ENCODE results near the gene LMO2.

LMO2 gene

DNA sequence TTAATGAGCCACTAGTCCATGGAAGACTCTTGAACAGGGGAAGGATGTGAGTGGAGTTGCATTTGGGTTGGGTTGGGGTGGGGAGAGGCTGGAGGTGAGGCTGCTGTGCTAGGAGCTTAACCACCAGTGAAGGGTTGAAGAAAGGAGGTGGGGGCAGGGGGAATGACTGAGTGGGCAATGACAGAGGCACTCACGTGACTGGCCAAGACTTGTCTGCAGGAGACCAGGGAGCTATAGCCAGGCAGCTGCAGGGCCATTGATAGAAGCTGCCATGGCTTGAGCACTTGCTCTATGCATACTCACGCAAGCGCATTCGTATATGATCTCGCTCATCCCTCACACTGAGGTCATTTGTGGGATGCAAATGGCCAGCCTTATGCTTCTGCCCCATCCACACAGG lies 4.0 kb downstream of the LMO2 start:
- DNase-seq (ENCODE audit: low spot score), result no peak

GRCh38 chr11:33885338-33886005 lies 6.4 kb downstream of the LMO2 start:
- no peak for DNase-seq (ENCODE audit: low spot score)

- DNase-seq (ENCODE audit: low spot score), result no peak
Observed at GRCh38 chr11:33884601-33885000, 7.3 kb downstream of the LMO2 start.

GRCh38 chr11:33884035-33884434 lies 7.8 kb downstream of the LMO2 start:
- DNase-seq (ENCODE audit: low spot score), result no peak

DNA sequence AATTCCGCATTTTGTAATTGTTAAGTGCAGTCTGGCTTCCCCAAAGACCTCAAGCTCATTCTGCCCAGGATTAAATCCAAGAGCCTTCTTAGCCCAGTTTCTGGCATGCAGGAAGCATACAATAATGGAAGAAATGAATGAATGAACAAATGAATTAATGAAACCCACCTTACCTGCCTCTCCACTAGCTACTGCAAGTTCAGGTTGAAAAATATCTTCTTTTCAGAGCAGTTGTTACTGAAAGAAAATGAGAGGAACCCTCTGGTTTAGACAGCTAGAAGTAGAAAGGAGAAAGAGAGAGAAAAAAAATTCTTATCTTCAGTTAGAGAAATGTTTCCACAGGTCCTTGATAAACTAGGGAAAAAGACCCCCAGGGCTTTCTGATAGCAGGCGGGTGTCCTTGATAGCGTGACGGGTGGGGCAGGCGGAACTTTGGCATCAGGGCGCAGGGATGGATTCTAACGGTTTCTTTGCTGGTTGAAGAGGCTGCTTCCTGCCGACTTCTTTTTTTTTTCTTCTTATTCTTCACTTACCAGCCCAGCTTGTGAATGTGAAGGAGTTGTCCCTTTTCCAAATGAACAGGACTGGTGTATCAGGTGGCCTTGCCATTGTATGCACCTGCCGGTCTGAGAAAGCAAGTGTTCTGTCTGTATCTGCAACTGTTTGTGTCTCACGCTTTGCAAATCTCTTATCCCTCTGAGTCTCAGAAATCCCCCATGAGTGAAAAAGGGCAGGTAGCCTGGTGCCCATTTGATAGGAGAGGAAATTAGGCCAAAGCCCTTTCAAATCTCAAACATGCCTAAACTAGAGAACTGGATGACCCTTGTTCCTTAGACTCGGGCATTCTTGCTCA lies 10.0 kb downstream of the LMO2 start:
- DNase-seq (ENCODE audit: low spot score), result no peak

- no peak for DNase-seq (ENCODE audit: low spot score)
Observed at GRCh38 chr11:33880979-33881378, 10.9 kb downstream of the LMO2 start.

- no peak for DNase-seq (ENCODE audit: low spot score)
Observed at GRCh38 chr11:33879375-33879774, 12.5 kb downstream of the LMO2 start.

DNA sequence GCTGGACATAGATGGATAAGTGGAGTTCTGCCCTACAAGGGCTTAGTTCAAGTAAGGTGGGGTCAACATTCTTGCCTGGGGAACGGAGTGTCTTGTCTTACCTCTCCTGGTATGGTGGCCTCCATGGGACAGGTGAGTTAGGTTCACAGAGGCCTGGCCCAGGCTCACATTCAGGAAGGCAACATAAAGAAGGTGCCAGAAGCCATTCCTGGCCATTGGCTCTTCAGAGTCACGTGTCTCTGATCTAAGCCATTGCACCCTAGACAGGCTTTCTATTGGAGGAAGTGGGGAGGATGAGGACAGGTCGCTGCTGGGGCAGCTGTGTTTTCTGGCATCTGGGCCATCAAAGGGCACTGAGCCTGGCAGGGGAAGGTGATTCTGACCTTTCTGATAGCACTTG lies 14.8 kb downstream of the LMO2 start:
- DNase-seq (ENCODE audit: low spot score), result no peak

DNA sequence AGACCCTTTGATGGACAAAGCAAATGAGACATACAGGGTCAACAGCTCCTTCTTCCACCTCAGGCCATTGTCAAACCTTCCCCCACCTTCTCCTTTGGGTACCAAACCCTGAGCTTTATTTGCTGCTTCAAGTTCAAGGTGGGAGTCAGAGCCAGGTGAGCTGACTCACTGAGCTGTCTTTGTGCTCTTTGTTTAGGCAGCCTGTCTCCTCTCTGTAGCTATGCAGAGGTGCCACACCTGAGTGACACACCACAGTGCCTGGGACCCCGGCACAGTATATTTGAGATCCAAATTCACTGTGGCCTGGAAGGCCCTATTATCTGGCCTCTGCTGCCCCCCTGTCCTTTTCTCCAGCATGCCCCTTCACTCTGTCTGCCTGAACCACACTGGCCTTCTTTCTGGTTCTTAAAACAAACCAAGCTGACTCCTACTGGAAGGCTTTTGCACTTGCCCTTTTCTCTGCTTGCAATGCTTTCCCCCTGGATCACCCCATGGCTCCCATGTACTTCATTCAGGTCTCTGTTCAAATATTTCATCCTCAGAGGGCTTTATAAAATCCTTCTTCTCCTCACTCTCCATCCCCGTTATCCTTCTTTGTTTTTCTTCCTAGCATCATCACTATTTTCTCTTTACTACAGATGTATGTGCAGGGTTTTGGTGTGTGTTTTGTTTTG lies 16.1 kb downstream of the LMO2 start:
- no peak for DNase-seq (ENCODE audit: low spot score)

DNA sequence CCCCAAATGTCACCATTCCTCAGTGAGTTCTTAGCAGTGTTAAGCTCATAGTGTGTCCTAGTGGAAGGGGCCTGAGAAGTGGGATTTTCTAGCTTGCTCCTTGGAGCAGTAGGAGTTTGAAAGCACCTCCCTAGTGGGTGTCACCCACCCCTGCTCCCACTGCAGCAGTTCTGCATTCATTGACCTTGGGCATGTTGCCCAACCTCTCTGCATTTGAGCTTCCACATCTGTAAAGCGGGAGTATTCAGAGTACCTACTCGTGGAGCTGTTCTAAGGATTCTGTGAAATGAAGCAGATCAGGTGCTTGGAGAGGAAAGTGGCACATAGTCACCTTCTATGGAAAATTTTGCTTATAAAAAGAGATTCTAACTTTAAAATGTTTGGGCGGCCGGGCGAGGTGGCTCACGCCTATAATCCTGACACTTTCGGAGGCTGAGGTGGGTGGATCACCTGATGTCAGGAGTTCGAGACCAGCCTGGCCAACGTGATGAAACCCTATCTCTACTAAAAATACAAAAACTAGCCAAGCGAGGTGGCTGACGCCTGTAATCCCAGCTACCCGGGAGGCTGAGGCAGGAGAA lies 16.9 kb downstream of the LMO2 start:
- no peak for DNase-seq (ENCODE audit: low spot score)

- no peak for DNase-seq (ENCODE audit: low spot score)
Observed at GRCh38 chr11:33874433-33874832, 17.4 kb downstream of the LMO2 start.

GRCh38 chr11:33869481-33870422 lies 22.1 kb downstream of the LMO2 start:
- peak; percentile 76 for DNase-seq (ENCODE audit: low spot score)

DNA sequence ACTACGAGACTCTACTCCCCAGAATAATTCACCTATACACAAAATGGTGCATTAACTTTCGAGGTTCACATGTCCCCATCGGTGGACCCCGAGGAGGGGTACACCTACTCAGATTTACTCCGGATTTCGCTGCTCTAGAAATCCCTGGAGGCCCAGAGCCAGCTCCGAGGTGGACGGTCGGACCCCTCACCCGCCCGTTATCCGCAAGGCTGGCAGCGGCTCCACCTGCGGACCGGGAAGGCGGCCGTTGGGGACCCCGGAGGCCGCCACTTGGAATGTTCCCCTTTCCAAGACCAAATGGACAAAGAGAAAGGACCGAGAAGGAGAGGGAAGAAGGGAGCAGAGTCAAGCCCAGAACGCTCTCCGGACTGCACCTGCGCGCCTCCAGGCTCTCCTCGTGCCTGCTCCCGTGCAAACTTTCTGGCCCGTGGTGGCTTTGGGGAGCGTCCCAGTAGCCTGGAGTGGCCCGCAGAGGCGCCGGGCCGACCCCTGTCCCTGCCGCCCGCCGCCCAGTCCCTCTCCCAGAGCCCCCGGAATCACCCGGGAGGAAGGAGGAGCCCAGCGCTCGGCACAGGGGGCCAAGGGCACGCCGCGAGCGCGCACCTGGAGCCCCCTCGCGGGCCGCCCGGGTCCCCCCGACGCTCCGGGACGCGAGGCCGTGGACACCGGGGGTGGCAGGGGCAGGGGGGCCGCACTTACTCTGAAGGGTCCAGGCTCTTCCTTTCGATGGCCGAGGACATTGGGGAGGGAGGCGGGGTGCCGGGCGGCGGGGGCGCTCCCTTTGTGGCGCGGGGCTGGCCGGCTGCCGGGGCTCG lies 23.0 kb downstream of the LMO2 start:
- DNase-seq (ENCODE audit: low spot score), result no peak

- DNase-seq (ENCODE audit: low spot score), result no peak
Observed at GRCh38 chr11:33867996-33868646, 23.8 kb downstream of the LMO2 start.

DNA sequence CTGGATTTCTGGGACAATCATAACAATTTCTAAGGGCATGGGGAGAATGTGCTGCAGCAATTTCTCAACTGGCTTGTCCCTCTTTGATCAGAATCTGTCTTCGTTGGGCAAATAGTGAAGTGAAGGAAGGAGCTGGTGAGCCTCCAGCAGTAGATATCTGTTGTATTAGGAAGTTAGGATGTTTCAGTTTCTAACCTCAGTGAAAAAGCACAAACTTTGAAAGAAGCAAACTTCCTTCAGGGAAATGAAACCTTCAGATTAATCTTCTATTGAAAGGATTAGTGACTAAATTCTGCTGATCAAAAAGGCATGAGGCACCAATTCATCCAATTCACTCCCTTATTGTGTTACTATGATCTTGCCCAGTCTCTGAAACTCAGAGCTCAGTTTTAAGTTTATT lies 24.3 kb downstream of the LMO2 start:
- no peak for DNase-seq (ENCODE audit: low spot score)

GRCh38 chr11:33866936-33867335 lies 24.9 kb downstream of the LMO2 start:
- DNase-seq (ENCODE audit: low spot score), result no peak

GRCh38 chr11:33864479-33864878 lies 27.4 kb downstream of the LMO2 start:
- no peak for DNase-seq (ENCODE audit: low spot score)

GRCh38 chr11:33863418-33864172 lies 28.3 kb downstream of the LMO2 start:
- DNase-seq (ENCODE audit: low spot score), result no peak

- no peak for DNase-seq (ENCODE audit: low spot score)
Observed at GRCh38 chr11:33861941-33862589, 29.8 kb downstream of the LMO2 start.

Measured in left forelimb (tissue), 1 donor.